Endothelial cell of umbilical vein (primary cell): Measurements from ENCODE around the gene NLGN1.

ENCODE experiments used
- EZH2 ChIP-seq: IDR thresholded peaks from 2 replicates; pipeline ENCODE4 v1.6.1; 2012; ENCODE audit warnings: borderline replicate concordance, low read depth, mild to moderate bottlenecking, moderate library complexity, low read length, inconsistent platforms; ENCODE audit not compliant: severe bottlenecking
- JUN ChIP-seq: IDR thresholded peaks from 2 replicates; pipeline ENCODE4 v1.6.1; 2011; ENCODE audit warnings: borderline replicate concordance, low read depth; ENCODE audit not compliant: insufficient read length, insufficient read depth
- MYC ChIP-seq: IDR thresholded peaks from one replicate; pipeline ENCODE4 v1.6.1; 2011; ENCODE audit warnings: mild to moderate bottlenecking, low read depth, low read length
- TF ChIP-seq, protein P1 (sequence below), 2 donors: IDR thresholded peaks; 1 replicate in 1 of 2; 2 replicates in 1 of 2; pipeline ENCODE4 v1.5.1; 2011; ENCODE audit warnings: low read length in 2 of 2, mild to moderate bottlenecking in 2 of 2, moderate library complexity in 2 of 2, control low read depth in 1 of 2, inconsistent platforms in 1 of 2, low read depth in 1 of 2; ENCODE audit not compliant: insufficient read depth in 1 of 2; ENCODE audit errors: extremely low read depth in 1 of 2

DNA sequence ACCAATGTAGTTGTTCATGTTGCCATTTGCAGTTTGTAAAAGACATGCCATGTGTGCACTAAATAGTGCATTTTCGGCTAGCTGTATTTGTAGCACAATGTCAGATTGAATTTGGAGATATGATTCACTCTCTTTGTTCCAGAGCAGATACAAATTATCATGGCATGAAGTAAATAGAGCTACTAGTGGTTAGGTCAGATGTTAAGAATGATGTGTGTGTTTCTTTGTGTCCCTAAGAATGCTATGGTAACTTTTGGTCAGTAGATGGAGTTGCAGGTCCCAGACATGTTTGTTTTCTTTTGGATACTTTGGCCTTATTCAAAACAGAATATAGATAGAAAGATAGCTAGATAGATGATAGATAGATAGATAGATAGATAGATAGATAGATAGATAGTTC lies 595.8 kb downstream of the NLGN1 start:
- TF ChIP-seq, protein P1, sequence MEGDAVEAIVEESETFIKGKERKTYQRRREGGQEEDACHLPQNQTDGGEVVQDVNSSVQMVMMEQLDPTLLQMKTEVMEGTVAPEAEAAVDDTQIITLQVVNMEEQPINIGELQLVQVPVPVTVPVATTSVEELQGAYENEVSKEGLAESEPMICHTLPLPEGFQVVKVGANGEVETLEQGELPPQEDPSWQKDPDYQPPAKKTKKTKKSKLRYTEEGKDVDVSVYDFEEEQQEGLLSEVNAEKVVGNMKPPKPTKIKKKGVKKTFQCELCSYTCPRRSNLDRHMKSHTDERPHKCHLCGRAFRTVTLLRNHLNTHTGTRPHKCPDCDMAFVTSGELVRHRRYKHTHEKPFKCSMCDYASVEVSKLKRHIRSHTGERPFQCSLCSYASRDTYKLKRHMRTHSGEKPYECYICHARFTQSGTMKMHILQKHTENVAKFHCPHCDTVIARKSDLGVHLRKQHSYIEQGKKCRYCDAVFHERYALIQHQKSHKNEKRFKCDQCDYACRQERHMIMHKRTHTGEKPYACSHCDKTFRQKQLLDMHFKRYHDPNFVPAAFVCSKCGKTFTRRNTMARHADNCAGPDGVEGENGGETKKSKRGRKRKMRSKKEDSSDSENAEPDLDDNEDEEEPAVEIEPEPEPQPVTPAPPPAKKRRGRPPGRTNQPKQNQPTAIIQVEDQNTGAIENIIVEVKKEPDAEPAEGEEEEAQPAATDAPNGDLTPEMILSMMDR (IDR thresholded peaks at IDR 0.05; ENCODE audit: extremely low read depth in 1 of 2, insufficient read depth in 1 of 2, low read depth in 1 of 2, low read length in 2 of 2) = peak; percentile 9 to 28
- TF ChIP-seq JUN (no peak), EZH2 (no peak), MYC (no peak)
